GM19193 (cell line): ENCODE measurements around the gene IFNL1.

Experiments used
- POLR2A ChIP-seq: IDR thresholded peaks from 4 replicates; pipeline ENCODE4 v1.6.1; 2011; ENCODE audit not compliant: insufficient read depth, insufficient read length; ENCODE audit errors: extremely low read depth

IFNL1 gene

DNA sequence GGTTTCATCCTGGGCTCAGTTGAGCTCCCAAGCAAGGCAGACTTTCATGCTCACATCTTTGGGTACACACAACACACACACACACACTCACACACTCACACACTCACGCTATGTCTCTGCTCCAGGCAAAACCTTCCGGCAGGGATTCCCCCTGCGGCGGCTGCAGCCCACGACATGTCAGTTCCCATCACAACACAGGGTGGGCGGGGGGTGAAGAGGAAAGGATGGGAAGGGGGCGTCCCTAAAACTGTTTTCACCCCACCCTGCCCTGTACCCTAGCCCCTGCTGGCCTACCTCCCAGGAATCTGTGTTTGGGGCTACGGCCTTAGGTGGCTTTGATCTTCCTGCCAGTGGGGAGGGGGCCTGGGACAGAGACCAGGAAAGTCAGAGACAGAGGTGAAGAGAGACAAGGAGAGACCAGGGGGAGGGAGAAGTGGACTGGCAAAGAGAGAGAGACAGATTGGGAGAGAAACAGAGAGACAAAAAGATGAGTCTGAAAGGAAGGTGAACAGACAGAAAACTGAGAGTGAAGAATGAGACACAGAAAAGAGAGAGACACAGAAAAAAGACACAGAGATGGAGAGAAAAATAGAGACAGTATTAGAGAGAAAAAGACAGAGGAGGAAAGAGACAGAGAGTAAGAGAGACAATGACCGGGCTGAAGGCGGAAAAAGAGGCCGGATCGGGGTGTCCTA lies 20.6 kb downstream of the IFNL1 start:
- TF ChIP-seq POLR2A = no peak

- no peak for TF ChIP-seq POLR2A
Observed at GRCh38 chr19:39317476-39317875, 21.3 kb downstream of the IFNL1 start.

DNA sequence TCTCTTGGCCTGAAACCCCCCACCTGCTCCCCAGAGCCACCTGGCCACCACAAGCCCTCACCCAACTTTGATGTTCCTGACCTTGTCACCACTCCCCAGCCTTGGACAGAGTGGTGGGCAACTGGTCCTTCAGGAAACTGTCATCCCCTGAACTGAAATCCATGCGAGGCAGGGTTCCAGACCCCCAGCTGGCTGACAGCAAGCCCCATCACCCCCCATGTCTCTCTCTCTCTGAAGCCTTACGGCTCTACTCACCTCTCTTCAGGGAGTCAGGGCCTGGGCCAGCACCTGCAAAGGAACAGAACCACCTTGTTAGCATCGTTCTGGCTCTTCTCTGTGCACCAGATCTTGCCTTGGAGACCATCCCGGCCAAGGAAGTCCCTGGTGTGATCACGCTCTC lies 21.9 kb downstream of the IFNL1 start:
- TF ChIP-seq POLR2A = no peak

DNA sequence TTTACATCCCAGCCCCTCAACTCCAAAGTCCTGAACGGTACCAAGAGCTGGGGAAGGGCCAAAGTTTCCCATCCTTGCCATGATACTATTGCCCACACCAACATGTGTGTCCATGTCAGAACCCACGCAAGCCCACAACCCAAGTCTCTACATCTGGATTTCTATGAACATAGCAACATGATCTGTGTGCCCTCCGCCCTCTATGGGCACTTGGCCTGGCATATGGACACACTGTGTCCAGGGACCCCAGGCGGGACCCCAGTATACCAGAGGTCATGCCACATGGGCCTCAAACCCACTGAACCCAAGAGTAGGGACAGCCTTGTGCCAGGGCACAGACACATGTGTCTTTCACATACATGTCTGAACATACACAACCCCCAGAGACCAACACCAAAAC lies 22.5 kb downstream of the IFNL1 start:
- TF ChIP-seq POLR2A = no peak

DNA sequence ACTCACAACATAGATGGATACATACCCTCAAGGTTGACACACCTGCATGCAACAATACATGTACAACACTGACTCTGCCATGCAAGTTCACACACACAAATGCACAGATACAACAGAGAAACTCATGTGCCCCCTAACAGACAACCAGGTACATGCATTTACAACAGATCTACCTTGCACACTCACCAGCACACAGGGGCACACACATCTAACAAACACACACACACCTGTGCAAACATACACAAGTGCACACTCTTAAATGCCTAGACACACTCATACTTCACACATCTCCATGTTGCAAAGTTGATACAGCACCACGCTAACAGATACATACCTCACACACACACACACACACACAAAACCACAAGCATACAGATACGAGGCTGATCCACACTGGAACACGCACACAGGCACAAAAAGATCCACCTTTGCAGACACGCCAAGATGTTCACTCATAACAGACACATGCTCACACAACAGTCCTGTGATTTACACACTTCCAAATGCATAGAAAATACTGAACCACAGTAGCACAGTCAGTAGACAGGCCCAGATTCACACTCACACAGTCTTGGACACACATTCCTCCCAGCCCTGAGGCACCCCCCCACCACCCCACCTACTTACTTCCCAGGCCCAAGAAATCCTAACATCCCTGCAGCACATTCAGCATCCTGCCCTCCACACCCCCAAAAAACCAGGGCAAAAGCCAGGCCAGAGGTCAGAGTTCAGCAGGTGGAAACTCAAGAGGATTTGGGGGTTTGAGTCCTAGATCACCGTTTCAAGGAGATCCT lies 23.1 kb downstream of the IFNL1 start:
- no peak for TF ChIP-seq POLR2A

GRCh38 chr19:39319892-39320248 lies 23.7 kb downstream of the IFNL1 start:
- TF ChIP-seq POLR2A = no peak

GRCh38 chr19:39321117-39321831 lies 25.1 kb downstream of the IFNL1 start:
- no peak for TF ChIP-seq POLR2A

DNA sequence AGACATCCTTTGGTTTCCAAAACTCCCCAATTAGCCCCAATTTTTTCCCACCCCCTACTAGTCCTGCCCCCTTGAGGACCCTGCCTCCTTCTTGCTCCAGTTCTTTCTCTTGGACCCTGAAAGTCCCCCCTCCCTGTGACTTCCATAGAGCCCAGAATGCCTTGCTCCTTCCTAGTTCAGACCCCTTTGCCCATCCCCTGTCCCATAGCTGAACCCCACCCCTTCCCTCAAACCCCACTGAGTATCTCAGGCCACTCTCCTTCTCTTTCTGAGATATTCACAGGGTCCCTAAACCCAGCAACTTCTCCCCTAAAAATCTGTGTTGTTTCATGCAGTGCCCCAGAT lies 25.6 kb downstream of the IFNL1 start:
- no peak for TF ChIP-seq POLR2A

DNA sequence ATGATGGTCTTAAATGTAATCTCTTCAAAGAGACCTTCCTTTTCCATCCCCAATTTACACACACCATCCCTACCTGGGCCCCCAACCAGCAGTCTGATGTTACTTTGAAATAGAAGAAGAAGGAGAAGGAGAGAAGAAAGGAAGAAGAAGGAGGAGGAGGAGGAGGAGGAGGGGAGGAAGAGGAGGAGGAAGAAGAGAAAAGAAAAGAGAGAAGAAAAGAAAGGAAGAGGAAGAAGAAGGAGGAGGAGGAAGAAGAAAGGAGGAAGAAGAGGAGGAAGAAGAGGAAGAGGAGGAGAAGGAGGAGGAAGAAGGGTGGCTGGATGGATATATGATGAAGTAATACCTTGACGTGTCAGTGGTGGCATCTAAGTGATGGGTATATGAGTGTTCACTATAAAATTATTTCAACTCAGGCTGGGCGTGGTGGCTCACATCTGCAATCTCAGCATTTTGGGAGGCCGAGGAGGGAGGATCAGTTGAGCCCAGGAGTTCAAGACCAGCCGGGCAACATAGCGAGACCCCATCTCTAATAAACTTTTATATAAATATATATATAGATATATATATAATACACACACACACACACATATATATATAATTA lies 28.1 kb downstream of the IFNL1 start:
- no peak for TF ChIP-seq POLR2A

GRCh38 chr19:39325778-39326665 lies 29.8 kb downstream of the IFNL1 start:
- TF ChIP-seq POLR2A = no peak

GRCh38 chr19:39327363-39328045 lies 31.3 kb downstream of the IFNL1 start:
- TF ChIP-seq POLR2A = no peak

- TF ChIP-seq POLR2A = no peak
Observed at GRCh38 chr19:39328046-39328705, 32.0 kb downstream of the IFNL1 start.

GRCh38 chr19:39329948-39330347 lies 33.7 kb downstream of the IFNL1 start:
- no peak for TF ChIP-seq POLR2A
